Measurements from ENCODE around the gene BMP10. TPM values are rescaled to one million over a fixed set of nuclear protein-coding genes. Genes with fewer than 3 reads are reported as not detected.

Gene BMP10
- total RNA-seq, 1 experiment from 2014 or later: not detected

DNA sequence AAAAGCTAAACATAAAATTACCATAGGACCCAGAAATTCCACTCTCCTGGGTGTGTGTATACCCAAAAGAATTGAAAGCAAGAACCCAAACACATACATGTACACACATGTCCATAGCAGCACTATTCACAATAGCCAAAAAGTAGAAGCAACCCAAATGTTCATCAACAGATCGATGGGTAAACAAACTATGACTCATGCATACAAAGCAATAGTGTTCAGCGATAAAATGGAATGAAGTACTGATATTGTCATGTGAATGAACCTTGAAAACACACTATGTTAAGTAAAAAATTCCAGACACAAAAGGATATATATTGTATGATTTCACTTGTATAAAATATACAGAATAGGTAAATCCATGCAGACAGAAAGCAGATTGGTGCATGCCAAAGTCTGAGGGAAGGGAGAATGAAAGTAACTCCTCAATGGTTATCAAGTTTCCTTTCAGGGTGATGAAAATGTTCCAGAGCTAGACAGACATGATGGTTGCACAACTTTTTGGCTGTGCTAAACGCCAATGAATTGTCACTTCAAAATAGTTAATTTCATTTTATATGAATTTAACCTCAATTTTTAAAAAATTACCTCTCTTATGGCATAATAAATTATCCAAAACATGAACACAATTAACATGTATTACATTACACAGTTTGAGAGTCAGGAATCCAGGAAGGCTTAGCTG, 46.0 kb upstream of the BMP10 start:
- DNase-seq (ENCODE audit: low read depth, low spot score) (no peak), ATAC-seq (no peak)
- Histone ChIP-seq H3K9ac (ENCODE audit: low read length) (no peak overlapping the region), H4K20me1 (ENCODE audit: insufficient read depth) (no peaks in the 10 kb centered on the region), H3K4me3 (replicated peaks in 1 of 2; ENCODE audit: low read depth in 1 of 2, low read length in 2 of 2) (no peak overlapping the region), H3K79me2 (ENCODE audit: insufficient read depth, low read length) (no peaks in the 10 kb centered on the region), H3K9me2 (ENCODE audit: insufficient read depth) (no peaks in the 10 kb centered on the region), H3K27me3 (ENCODE audit: insufficient read depth, low read length) (no peaks in the 10 kb centered on the region), H3K4me2 (ENCODE audit: low read length) (no peak overlapping the region), H3K36me3 (ENCODE audit: control insufficient read depth in 1 of 2, insufficient read depth in 2 of 2, low read length in 2 of 2) (no peaks in the 10 kb centered on the region), H3K9me3 (ENCODE audit: control insufficient read depth in 1 of 2, insufficient read depth in 1 of 2, low read depth in 1 of 2, low read length in 2 of 2) (no peaks in the 10 kb centered on the region), H3K4me1 (ENCODE audit: control insufficient read depth in 1 of 2, insufficient read depth in 2 of 2, low read length in 2 of 2) (no peaks in the 10 kb centered on the region), H2AFZ (ENCODE audit: low read depth, low read length, poor library complexity, severe bottlenecking) (no peak overlapping the region), H3K27ac (ENCODE audit: low read depth, low read length) (no peak overlapping the region)
- TF ChIP-seq SP1 (IDR thresholded peaks at IDR 0.05; ENCODE audit: low read depth): no peak
- BruUV-seq (replicated peaks): no TSS peak
- POLR2A ChIA-PET: no interaction called here
- intact Hi-C loops (cut with micrococcal nuclease): no loop called here
- CTCF ChIA-PET: no interaction called here
- RAD21 ChIA-PET (ENCODE audit: low non-redundant PET in 1 of 2, low total read pairs in 2 of 2, uncharacterized antibody in 2 of 2, unreplicated experiment in 2 of 2): no interaction called here

DNA sequence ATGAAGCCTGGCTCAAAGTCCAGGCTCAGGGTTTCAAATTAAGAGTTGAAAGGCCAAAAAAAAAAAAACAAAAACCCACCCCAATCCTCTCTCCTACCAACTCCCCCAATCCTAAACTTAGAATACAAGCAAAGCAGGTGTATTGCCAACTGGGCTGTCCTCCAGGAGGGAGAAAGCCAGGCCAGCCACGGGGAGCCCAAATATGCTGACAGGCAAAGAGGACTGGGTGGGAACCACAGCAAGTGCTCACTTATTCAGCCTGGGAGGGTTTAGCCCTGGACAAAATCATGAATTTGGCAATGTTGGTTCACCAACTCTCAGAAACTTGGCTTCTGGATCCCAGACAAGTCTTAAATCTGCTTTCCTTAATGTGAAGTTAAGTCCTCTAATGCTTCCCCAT, 45.0 kb upstream of the BMP10 start:
- RAD21 ChIA-PET (ENCODE audit: low non-redundant PET in 1 of 2, low total read pairs in 2 of 2, uncharacterized antibody in 2 of 2, unreplicated experiment in 2 of 2): no interaction called here
- H4K20me1 ChIP-seq (ENCODE audit: insufficient read depth): no peaks in the 10 kb centered on the region
- no peaks in the 10 kb centered on the region for H3K27me3 ChIP-seq (ENCODE audit: insufficient read depth, low read length)
- ATAC-seq (no peak), DNase-seq (ENCODE audit: low read depth, low spot score) (no peak)
- no peak overlapping the region for H3K4me2 ChIP-seq (ENCODE audit: low read length)
- no peak overlapping the region for H2AFZ ChIP-seq (ENCODE audit: low read depth, low read length, poor library complexity, severe bottlenecking)
- no peaks in the 10 kb centered on the region for H3K79me2 ChIP-seq (ENCODE audit: insufficient read depth, low read length)
- no peaks in the 10 kb centered on the region for H3K4me1 ChIP-seq (ENCODE audit: control insufficient read depth in 1 of 2, insufficient read depth in 2 of 2, low read length in 2 of 2)
- no peak overlapping the region for H3K9ac ChIP-seq (ENCODE audit: low read length)
- BruUV-seq (replicated peaks): no TSS peak
- TF ChIP-seq, protein P1, sequence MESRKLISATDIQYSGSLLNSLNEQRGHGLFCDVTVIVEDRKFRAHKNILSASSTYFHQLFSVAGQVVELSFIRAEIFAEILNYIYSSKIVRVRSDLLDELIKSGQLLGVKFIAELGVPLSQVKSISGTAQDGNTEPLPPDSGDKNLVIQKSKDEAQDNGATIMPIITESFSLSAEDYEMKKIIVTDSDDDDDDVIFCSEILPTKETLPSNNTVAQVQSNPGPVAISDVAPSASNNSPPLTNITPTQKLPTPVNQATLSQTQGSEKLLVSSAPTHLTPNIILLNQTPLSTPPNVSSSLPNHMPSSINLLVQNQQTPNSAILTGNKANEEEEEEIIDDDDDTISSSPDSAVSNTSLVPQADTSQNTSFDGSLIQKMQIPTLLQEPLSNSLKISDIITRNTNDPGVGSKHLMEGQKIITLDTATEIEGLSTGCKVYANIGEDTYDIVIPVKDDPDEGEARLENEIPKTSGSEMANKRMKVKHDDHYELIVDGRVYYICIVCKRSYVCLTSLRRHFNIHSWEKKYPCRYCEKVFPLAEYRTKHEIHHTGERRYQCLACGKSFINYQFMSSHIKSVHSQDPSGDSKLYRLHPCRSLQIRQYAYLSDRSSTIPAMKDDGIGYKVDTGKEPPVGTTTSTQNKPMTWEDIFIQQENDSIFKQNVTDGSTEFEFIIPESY (IDR thresholded peaks at IDR 0.05; ENCODE audit: extremely low read depth, insufficient replicate concordance, low read length): no peak
- TF ChIP-seq ZNF274 (IDR thresholded peaks at IDR 0.05; ENCODE audit: low read depth, low read length) (no peak), ELF1 (IDR thresholded peaks at IDR 0.05; ENCODE audit: borderline replicate concordance, low read depth) (no peak), TCF7L2 (IDR thresholded peaks at IDR 0.05; ENCODE audit: borderline replicate concordance, extremely low read depth, insufficient read depth, insufficient read length) (no peak), SIN3A (IDR thresholded peaks at IDR 0.05; ENCODE audit: low read depth) (no peak), SP1 (IDR thresholded peaks at IDR 0.05; ENCODE audit: low read depth) (no peak), SRF (IDR thresholded peaks at IDR 0.05; ENCODE audit: low read depth) (no peak), POLR2A (IDR thresholded peaks at IDR 0.05; ENCODE audit: borderline replicate concordance, extremely low read depth, insufficient read depth, insufficient read length) (no peak), FOSL1 (IDR thresholded peaks at IDR 0.05; ENCODE audit: low read depth) (no peak), RAD21 (IDR thresholded peaks at IDR 0.05; ENCODE audit: low read depth) (no peak), JUND (IDR thresholded peaks at IDR 0.05) (no peak)
- TF ChIP-seq, protein P2, sequence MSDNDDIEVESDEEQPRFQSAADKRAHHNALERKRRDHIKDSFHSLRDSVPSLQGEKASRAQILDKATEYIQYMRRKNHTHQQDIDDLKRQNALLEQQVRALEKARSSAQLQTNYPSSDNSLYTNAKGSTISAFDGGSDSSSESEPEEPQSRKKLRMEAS (IDR thresholded peaks at IDR 0.05): no peak
- CTCF ChIA-PET: no interaction called here
- H3K9me2 ChIP-seq (ENCODE audit: insufficient read depth): no peaks in the 10 kb centered on the region
- H3K36me3 ChIP-seq (ENCODE audit: control insufficient read depth in 1 of 2, insufficient read depth in 2 of 2, low read length in 2 of 2): no peaks in the 10 kb centered on the region
- H3K9me3 ChIP-seq (ENCODE audit: control insufficient read depth in 1 of 2, insufficient read depth in 1 of 2, low read depth in 1 of 2, low read length in 2 of 2): no peaks in the 10 kb centered on the region
- H3K27ac ChIP-seq (ENCODE audit: low read depth, low read length): no peak overlapping the region
- no peak overlapping the region for H3K4me3 ChIP-seq (replicated peaks in 1 of 2; ENCODE audit: low read depth in 1 of 2, low read length in 2 of 2)
- POLR2A ChIA-PET: no interaction called here
- intact Hi-C loops (cut with micrococcal nuclease): no loop called here
